ENCODE measurements around the gene TAF1A. TPM values are rescaled to one million over a fixed set of nuclear protein-coding genes. Genes with fewer than 3 reads are reported as not detected.

Gene TAF1A
- total RNA-seq, 1 experiment from 2014 or later, result 4.8 TPM

- DNase-seq (ENCODE audit: low spot score), result no peak
Measured at GRCh38 chr1:222596696-222597095, 7.0 kb upstream of the TAF1A start.

- no peak for DNase-seq (ENCODE audit: low spot score)
Measured at GRCh38 chr1:222594789-222595188, 5.1 kb upstream of the TAF1A start.

- no peak for DNase-seq (ENCODE audit: low spot score)
Measured at GRCh38 chr1:222592171-222592570, 2.4 kb upstream of the TAF1A start.

- no peak for DNase-seq (ENCODE audit: low spot score)
Measured at GRCh38 chr1:222588135-222588534, 1.6 kb downstream of the TAF1A start.

- DNase-seq (ENCODE audit: low spot score), result no peak
Measured at GRCh38 chr1:222586842-222587241, 2.9 kb downstream of the TAF1A start.

GRCh38 chr1:222583079-222583478 is 6.7 kb downstream of the TAF1A start:
- no peak for DNase-seq (ENCODE audit: low spot score)

- peak; percentile 49 for DNase-seq (ENCODE audit: low spot score)
Measured at GRCh38 chr1:222582099-222582774, 7.5 kb downstream of the TAF1A start.

- DNase-seq (ENCODE audit: low spot score), result no peak
Measured at GRCh38 chr1:222579316-222579715, 10.4 kb downstream of the TAF1A start.

GRCh38 chr1:222570837-222571236 is 18.9 kb downstream of the TAF1A start:
- DNase-seq (ENCODE audit: low spot score), result no peak

- no peak for DNase-seq (ENCODE audit: low spot score)
Measured at GRCh38 chr1:222561656-222562055, 28.1 kb downstream of the TAF1A start.

GRCh38 chr1:222557574-222557973 is 32.2 kb downstream of the TAF1A start:
- no peak for DNase-seq (ENCODE audit: low spot score)

GRCh38 chr1:222557148-222557547 is 32.6 kb downstream of the TAF1A start:
- DNase-seq (ENCODE audit: low spot score), result no peak

GRCh38 chr1:222555992-222556615 is 33.6 kb downstream of the TAF1A start:
- DNase-seq (ENCODE audit: low spot score), result no peak

GRCh38 chr1:222554177-222554576 is 35.6 kb downstream of the TAF1A start:
- DNase-seq (ENCODE audit: low spot score), result no peak

GRCh38 chr1:222552882-222553281 is 36.9 kb downstream of the TAF1A start:
- no peak for DNase-seq (ENCODE audit: low spot score)

- DNase-seq (ENCODE audit: low spot score), result no peak
Measured at GRCh38 chr1:222547944-222548671, 41.6 kb downstream of the TAF1A start, which contains the start of gene HHIPL2. Gene HHIPL2 (minus strand): TSS chr1:222548104. CDS start chr1:222548044, 60 bp downstream.

- DNase-seq (ENCODE audit: low spot score), result no peak
Measured at GRCh38 chr1:222547260-222547614, 42.5 kb downstream of the TAF1A start.

- no peak for DNase-seq (ENCODE audit: low spot score)
Measured at GRCh38 chr1:222546548-222547259, 43.0 kb downstream of the TAF1A start.

GRCh38 chr1:222546091-222546490 is 43.6 kb downstream of the TAF1A start:
- no peak for DNase-seq (ENCODE audit: low spot score)

- peak; percentile 57 for DNase-seq (ENCODE audit: low spot score)
Measured at GRCh38 chr1:222543817-222544216, 45.9 kb downstream of the TAF1A start.

- DNase-seq (ENCODE audit: low spot score), result no peak
Measured at GRCh38 chr1:222540598-222540995, 49.1 kb downstream of the TAF1A start.

- DNase-seq (ENCODE audit: low spot score), result no peak
Measured at GRCh38 chr1:222539951-222540597, 49.7 kb downstream of the TAF1A start.

All from HT-29 (cell line).